ENCODE results near the gene RNASE3. TPM values are rescaled to one million over a fixed set of nuclear protein-coding genes. Genes with fewer than 3 reads are reported as not detected.

The RNASE3 gene
- total RNA-seq, 4 donors from 2014 or later = not detected

DNA sequence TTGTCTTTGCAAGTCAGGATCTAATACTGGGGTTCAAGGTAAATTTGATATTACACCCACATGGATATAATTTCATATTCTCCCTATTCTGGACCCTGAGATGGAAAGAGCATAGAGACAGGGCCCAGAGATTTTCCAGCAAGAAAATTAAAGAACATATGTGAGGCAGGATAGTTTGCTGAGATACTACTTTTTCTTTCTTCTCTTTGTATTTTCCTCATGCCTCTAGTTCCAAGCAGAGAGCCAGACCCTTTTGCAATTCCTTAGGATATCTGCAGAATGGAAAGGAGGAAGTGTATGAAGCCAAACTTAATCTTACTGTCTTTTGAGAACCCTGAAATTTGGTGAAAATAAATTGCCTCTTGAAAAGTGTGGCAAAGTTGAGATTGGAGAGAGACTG lies 34.0 kb upstream of the RNASE3 start:
- intact Hi-C loops (cut with DNase I; ENCODE audit: low total_unique reads) = no loop called here
- H3K9me3 ChIP-seq = no peaks in the 10 kb centered on the region
- TF ChIP-seq, protein P1, sequence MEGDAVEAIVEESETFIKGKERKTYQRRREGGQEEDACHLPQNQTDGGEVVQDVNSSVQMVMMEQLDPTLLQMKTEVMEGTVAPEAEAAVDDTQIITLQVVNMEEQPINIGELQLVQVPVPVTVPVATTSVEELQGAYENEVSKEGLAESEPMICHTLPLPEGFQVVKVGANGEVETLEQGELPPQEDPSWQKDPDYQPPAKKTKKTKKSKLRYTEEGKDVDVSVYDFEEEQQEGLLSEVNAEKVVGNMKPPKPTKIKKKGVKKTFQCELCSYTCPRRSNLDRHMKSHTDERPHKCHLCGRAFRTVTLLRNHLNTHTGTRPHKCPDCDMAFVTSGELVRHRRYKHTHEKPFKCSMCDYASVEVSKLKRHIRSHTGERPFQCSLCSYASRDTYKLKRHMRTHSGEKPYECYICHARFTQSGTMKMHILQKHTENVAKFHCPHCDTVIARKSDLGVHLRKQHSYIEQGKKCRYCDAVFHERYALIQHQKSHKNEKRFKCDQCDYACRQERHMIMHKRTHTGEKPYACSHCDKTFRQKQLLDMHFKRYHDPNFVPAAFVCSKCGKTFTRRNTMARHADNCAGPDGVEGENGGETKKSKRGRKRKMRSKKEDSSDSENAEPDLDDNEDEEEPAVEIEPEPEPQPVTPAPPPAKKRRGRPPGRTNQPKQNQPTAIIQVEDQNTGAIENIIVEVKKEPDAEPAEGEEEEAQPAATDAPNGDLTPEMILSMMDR (IDR thresholded peaks at IDR 0.05) = no peak
- TF ChIP-seq POLR2A (IDR thresholded peaks at IDR 0.05) = no peak
- H3K27me3 ChIP-seq = no peaks in the 10 kb centered on the region
- no peaks in the 10 kb centered on the region for H3K36me3 ChIP-seq
- no peak overlapping the region for H3K27ac ChIP-seq
- H3K4me1 ChIP-seq = no peaks in the 10 kb centered on the region
- no peak overlapping the region for H3K4me3 ChIP-seq
- DNase-seq = no peak

DNA sequence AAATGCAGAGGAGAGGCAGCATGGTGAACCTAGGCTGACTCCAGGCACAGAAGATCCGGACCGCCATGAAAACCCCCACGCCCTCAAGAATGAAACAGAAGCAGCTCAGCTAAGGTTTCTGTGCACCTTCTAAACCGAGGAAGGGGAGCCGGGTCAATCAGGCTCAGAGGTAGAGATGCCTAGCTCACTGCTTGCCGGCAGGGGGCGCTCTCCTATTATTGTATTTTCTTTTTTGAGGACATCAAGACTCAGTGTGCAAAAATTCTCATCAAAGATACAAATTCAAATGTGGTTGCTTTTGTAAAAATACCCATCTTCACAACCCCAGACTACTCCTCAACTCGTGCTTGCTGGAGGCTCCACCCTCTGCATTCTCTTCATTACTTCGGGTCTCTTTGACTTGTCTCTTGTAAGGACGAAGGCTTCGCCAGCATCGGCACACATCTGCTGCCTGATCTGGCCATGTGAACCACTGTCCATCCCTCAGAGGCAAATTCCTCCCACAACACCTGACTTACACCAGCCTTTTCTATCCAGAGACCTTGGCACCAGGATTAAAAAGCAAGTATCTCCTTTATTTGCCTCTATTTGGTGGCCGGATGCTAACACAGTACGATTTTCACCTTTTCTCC lies 33.4 kb upstream of the RNASE3 start:
- Histone ChIP-seq H3K9me3 (no peaks in the 10 kb centered on the region), H3K36me3 (no peaks in the 10 kb centered on the region), H3K4me3 (no peak overlapping the region), H3K27ac (no peak overlapping the region), H3K4me1 (no peaks in the 10 kb centered on the region), H3K27me3 (no peaks in the 10 kb centered on the region)
- TF ChIP-seq, protein P1 (IDR thresholded peaks at IDR 0.05) = peak; percentile 65 to 83 (median 76)
- no peak for TF ChIP-seq POLR2A (IDR thresholded peaks at IDR 0.05)
- intact Hi-C loops (cut with DNase I; ENCODE audit: low total_unique reads) = no loop called here
- DNase-seq = peak; percentile 62 to 65

DNA sequence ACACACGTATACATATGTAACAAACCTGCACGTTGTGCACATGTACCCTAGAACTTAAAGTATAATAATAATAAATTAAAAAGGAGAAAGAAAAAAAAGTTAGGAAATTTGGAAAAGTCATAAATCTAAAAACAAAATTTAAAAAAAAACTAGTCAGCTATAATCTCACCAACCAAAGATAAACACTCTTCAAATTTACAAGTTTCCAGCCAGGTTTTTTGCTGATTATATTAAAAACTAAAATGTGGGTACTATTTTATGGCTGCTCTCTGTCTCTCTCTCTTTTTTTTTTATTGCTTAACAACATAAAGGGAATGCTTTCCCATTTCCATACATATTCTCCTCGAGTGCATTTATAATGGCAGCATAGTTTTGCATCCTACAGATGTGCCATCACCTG lies 25.0 kb upstream of the RNASE3 start:
- Histone ChIP-seq H3K36me3 (no peaks in the 10 kb centered on the region), H3K27me3 (no peaks in the 10 kb centered on the region), H3K27ac (no peak overlapping the region), H3K4me1 (no peaks in the 10 kb centered on the region), H3K9me3 (no peaks in the 10 kb centered on the region), H3K4me3 (no peak overlapping the region)
- DNase-seq = no peak
- intact Hi-C loops (cut with DNase I; ENCODE audit: low total_unique reads) = no loop called here
- no peak for TF ChIP-seq POLR2A (IDR thresholded peaks at IDR 0.05)
- TF ChIP-seq, protein P1 (IDR thresholded peaks at IDR 0.05) = no peak

DNA sequence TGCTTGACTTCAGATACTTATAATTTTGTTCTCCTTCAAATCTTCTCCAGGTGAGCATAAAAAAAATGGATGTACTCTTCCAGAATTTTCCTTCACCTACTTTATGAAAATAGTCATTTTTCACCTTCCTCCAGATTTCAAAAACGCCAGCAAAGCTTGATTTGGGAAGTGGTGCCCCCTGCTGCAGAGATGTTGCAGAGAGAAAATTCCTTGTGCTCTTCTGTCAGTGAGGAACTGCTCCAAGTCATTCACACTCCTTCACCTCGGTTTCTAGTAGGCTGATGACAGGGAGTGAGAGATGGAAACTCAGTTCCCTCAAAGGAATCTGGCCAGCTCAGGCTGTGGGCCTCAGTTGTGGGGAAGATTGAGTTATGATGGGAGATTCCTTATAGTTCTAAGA lies 24.2 kb upstream of the RNASE3 start:
- DNase-seq = no peak
- no peak overlapping the region for H3K4me3 ChIP-seq
- TF ChIP-seq POLR2A (IDR thresholded peaks at IDR 0.05) = no peak
- TF ChIP-seq, protein P1 (IDR thresholded peaks at IDR 0.05) = no peak
- no peaks in the 10 kb centered on the region for H3K9me3 ChIP-seq
- H3K27me3 ChIP-seq = no peaks in the 10 kb centered on the region
- H3K27ac ChIP-seq = no peak overlapping the region
- no peaks in the 10 kb centered on the region for H3K4me1 ChIP-seq
- intact Hi-C loops (cut with DNase I; ENCODE audit: low total_unique reads) = no loop called here
- H3K36me3 ChIP-seq = no peaks in the 10 kb centered on the region

DNA sequence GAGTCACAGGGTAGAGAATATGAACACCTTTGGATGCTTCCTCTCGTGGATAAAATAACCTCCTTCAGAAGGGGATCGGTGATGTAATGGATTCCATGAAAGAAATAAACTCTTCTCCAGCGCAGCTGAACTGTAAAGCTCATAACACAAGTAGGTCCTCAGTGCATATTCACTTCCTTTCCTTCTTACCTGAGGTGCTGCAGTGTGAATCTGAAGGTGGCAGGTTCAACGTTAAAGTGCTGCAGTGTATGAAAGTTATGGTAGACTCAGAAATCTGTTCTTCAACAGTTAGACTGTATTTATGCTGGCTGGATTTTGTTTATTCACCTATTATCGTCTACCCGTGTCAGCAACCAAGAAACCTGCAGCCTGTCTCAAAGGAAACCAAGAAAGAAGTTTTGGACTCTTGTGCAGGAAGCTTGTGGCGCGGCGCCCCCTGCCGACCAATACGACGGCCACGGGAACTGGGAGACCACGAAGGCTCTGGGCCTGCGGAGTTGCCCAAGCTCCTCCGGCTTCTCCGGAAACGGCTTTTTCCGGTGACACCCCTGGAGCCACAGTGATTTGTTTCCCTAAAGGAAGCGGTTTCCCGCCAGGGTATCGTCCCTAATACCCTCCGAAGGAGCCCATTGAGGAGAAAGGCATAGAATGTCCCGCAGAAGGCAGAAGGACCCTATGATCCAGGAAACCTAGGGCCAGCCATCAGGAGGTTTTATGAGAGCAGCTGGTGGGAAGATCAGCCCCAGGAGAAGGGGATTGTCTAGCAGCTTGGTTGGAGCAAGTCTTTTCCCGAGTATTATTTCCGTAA lies 17.6 kb upstream of the RNASE3 start:
- Histone ChIP-seq H3K36me3 (no peaks in the 10 kb centered on the region), H3K27ac (no peak overlapping the region), H3K4me3 (no peak overlapping the region), H3K27me3 (no peaks in the 10 kb centered on the region), H3K4me1 (no peaks in the 10 kb centered on the region), H3K9me3 (no peaks in the 10 kb centered on the region)
- TF ChIP-seq, protein P1 (IDR thresholded peaks at IDR 0.05) = peak; percentile 51 to 58 (median 53)
- no peak for TF ChIP-seq POLR2A (IDR thresholded peaks at IDR 0.05)
- peak; percentile 64 to 72 for DNase-seq
- intact Hi-C loops (cut with DNase I; ENCODE audit: low total_unique reads) = no loop called here

Measured in uterus (tissue), 4 donors.